ENCODE data around the gene ARPC1A.

The ARPC1A gene

DNA sequence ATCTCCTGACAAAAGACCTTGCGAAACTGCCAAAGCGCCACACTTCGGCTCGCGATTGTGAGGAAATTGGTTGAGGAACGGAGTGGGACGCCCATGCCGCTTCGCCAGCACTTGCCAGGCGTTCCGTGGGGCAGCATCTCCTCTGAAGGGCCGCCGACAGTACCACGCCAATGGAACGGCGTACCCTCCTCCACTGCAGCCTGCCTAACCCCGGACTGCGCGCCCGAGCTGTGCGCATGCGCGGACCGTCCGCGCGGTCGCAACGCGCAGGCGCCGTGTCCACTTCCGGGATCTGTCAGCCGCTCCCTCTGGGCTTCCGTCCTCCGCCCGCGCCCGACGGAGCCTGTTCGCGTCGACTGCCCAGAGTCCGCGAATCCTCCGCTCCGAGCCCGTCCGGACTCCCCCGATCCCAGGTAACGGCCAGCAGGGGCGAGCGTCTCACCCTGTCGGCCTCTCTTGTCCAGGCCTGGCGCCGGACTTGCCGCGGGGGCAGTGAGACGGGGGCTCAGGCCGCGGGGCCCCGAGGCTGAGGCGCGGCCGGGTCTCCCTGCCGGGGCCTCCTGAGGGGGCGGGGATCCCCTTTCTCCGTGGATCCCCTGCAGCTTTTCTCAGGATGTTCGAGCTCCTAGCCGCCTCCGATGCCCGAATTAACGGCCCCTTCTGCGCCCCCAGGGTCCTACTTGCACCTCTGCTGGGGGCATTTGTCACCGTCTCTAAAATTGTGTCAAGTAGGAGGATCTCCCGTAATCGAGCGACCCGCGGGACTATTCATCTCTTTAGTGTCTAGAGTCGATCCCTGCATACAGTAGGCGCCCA lies at the start of gene ARPC1A:
ARPC1A (plus strand) TSS at position 307 of the 816 bp plus-strand sequence. CDS start 7,456 bp downstream, outside the sequence.
- TF ChIP-seq CTCF (IDR thresholded peaks at IDR 0.05) = no peak

DNA sequence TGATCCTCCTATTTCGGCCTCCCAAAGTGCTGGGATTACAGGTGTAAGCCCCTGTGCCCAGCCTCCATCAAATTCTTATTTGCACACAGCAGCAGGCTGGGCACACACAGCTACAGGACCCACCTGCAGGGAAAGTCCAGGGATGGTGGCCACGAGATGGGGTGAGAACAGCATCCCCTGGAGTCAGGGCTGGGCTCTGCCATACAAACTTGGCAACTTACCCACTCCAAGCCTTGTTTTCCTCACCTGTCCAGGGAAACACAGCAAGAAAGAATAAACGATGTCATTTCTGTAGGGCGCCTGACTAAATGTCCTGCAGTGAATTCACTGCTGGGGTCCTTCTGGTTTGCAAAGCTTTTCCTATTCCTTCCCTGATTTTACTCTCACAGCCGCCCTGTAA lies 47.5 kb upstream of the ARPC1A start:
- no peak for TF ChIP-seq CTCF (IDR thresholded peaks at IDR 0.05)

GRCh38 chr7:99287779-99288534 lies 37.7 kb upstream of the ARPC1A start:
- no peak for TF ChIP-seq CTCF (IDR thresholded peaks at IDR 0.05)

DNA sequence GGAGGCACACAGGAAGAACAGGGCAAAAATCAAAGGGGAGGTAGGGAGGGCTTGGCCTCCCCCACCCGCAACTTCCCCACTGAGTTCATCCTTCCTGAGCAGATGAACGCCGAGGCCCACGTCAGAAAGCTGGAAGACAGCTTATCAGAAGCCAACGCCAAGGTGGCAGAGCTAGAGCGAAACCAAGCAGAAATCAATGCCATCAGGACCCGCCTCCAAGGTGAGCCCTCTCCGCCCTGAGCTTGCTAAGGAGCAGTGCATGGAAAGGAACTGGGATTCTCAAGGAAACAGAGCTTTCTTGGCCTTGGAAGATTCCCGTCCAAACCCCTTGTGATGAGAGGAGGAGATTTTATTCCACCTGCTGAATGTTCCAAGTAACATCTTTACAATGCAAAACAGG lies 36.5 kb upstream of the ARPC1A start:
- TF ChIP-seq CTCF (IDR thresholded peaks at IDR 0.05) = no peak

DNA sequence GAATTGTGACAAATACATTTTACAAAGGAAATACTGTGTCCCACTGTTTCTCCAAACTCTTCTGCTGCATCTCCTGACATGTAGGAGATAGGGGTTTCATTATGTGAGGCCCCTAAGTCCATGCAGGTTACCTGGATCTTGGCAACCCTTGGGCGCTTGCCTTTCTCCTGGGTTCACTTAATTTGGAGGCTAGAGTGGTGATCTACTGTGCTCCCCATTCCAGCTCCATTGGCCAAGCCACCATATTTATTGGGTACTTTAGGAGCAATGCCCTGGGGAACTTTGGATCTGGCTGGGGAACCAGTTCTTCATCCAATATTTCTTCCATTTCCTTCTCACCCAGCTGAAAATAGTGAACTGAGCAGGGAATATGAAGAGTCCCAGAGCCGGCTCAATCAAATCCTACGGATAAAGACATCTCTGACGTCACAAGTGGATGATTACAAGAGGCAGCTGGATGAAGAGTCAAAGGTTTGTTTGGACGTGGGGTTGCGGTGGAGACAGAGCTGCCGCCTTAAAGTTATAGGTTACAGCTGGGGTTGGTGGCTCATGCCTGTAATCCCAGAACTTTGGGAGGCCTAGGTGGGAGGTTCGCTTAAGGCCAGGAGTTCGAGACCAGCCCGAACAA lies 34.6 kb upstream of the ARPC1A start:
- no peak for TF ChIP-seq CTCF (IDR thresholded peaks at IDR 0.05)

GRCh38 chr7:99292127-99292526 lies 33.6 kb upstream of the ARPC1A start:
- no peak for TF ChIP-seq CTCF (IDR thresholded peaks at IDR 0.05)

GRCh38 chr7:99293167-99293566 lies 32.5 kb upstream of the ARPC1A start:
- TF ChIP-seq CTCF (IDR thresholded peaks at IDR 0.05) = no peak

Measured in LNCAP (cell line).